ENCODE measurements around the gene MTHFS.
A peak's percentile ranks its signal among the peaks of the same experiment; 100 is the strongest.

MTHFS gene

GRCh38 chr15:79884204-79884596 is 12.6 kb downstream of the MTHFS start:
- in situ Hi-C loops (cut with HindIII; ENCODE audit: low pct_ligation_motif_present, low pct_unique_long_range_greater_than_20kb, low sequenced_read_pairs) = no loop called here

GRCh38 chr15:79883579-79884203 is 13.1 kb downstream of the MTHFS start:
- in situ Hi-C loops (cut with HindIII; ENCODE audit: low pct_ligation_motif_present, low pct_unique_long_range_greater_than_20kb, low sequenced_read_pairs) = no loop called here
- no peak for DNase-seq

More at GRCh38 chr15:79884204-79884596, 12.6 kb downstream of the MTHFS start:
- DNase-seq = no peak

GRCh38 chr15:79881668-79882067 is 15.1 kb downstream of the MTHFS start:
- in situ Hi-C loops (cut with HindIII; ENCODE audit: low pct_ligation_motif_present, low pct_unique_long_range_greater_than_20kb, low sequenced_read_pairs) = no loop called here
- no peak for DNase-seq

- in situ Hi-C loops (cut with HindIII; ENCODE audit: low pct_ligation_motif_present, low pct_unique_long_range_greater_than_20kb, low sequenced_read_pairs) = no loop called here
- DNase-seq = no peak
Measured at GRCh38 chr15:79881254-79881653, 15.6 kb downstream of the MTHFS start.

GRCh38 chr15:79878078-79878705 is 18.6 kb downstream of the MTHFS start:
- in situ Hi-C loops (cut with HindIII; ENCODE audit: low pct_ligation_motif_present, low pct_unique_long_range_greater_than_20kb, low sequenced_read_pairs) = no loop called here
- DNase-seq = no peak

GRCh38 chr15:79875213-79875612 is 21.6 kb downstream of the MTHFS start:
- in situ Hi-C loops (cut with HindIII; ENCODE audit: low pct_ligation_motif_present, low pct_unique_long_range_greater_than_20kb, low sequenced_read_pairs) = no loop called here
- DNase-seq = no peak

- DNase-seq = no peak
- in situ Hi-C loops (cut with HindIII; ENCODE audit: low pct_ligation_motif_present, low pct_unique_long_range_greater_than_20kb, low sequenced_read_pairs) = no loop called here
Measured at GRCh38 chr15:79874242-79874641, 22.6 kb downstream of the MTHFS start.

- in situ Hi-C loops (cut with HindIII; ENCODE audit: low pct_ligation_motif_present, low pct_unique_long_range_greater_than_20kb, low sequenced_read_pairs) = no loop called here
Measured at GRCh38 chr15:79872358-79873017, 24.3 kb downstream of the MTHFS start.

GRCh38 chr15:79868554-79868953 is 28.3 kb downstream of the MTHFS start:
- in situ Hi-C loops (cut with HindIII; ENCODE audit: low pct_ligation_motif_present, low pct_unique_long_range_greater_than_20kb, low sequenced_read_pairs) = no loop called here
- DNase-seq = no peak

More at GRCh38 chr15:79872358-79873017, 24.3 kb downstream of the MTHFS start:
- peak; percentile 4 for DNase-seq

- DNase-seq = no peak
- in situ Hi-C loops (cut with HindIII; ENCODE audit: low pct_ligation_motif_present, low pct_unique_long_range_greater_than_20kb, low sequenced_read_pairs) = no loop called here
Measured at GRCh38 chr15:79863886-79864285, 32.9 kb downstream of the MTHFS start.

- in situ Hi-C loops (cut with HindIII; ENCODE audit: low pct_ligation_motif_present, low pct_unique_long_range_greater_than_20kb, low sequenced_read_pairs) = no loop called here
- DNase-seq = no peak
Measured at GRCh38 chr15:79862191-79862590, 34.6 kb downstream of the MTHFS start.

- in situ Hi-C loops (cut with HindIII; ENCODE audit: low pct_ligation_motif_present, low pct_unique_long_range_greater_than_20kb, low sequenced_read_pairs) = no loop called here
- DNase-seq = no peak
Measured at GRCh38 chr15:79860661-79861060, 36.2 kb downstream of the MTHFS start.

GRCh38 chr15:79858469-79858868 is 38.3 kb downstream of the MTHFS start:
- no peak for DNase-seq
- in situ Hi-C loops (cut with HindIII; ENCODE audit: low pct_ligation_motif_present, low pct_unique_long_range_greater_than_20kb, low sequenced_read_pairs) = no loop called here

GRCh38 chr15:79853492-79854328 is 43.1 kb downstream of the MTHFS start:
- in situ Hi-C loops (cut with HindIII; ENCODE audit: low pct_ligation_motif_present, low pct_unique_long_range_greater_than_20kb, low sequenced_read_pairs) = no loop called here
- DNase-seq = peak; percentile 71

GRCh38 chr15:79849789-79850188 is 47.0 kb downstream of the MTHFS start:
- in situ Hi-C loops (cut with HindIII; ENCODE audit: low pct_ligation_motif_present, low pct_unique_long_range_greater_than_20kb, low sequenced_read_pairs) = no loop called here
- peak; percentile 47 for DNase-seq

GRCh38 chr15:79846539-79846938 is 50.3 kb downstream of the MTHFS start:
- DNase-seq = no peak
- in situ Hi-C loops (cut with HindIII; ENCODE audit: low pct_ligation_motif_present, low pct_unique_long_range_greater_than_20kb, low sequenced_read_pairs) = no loop called here

GRCh38 chr15:79844221-79844620 is 52.6 kb downstream of the MTHFS start:
- in situ Hi-C loops (cut with HindIII; ENCODE audit: low pct_ligation_motif_present, low pct_unique_long_range_greater_than_20kb, low sequenced_read_pairs) = no loop called here

GRCh38 chr15:79837846-79838245 is 59.0 kb downstream of the MTHFS start:
- in situ Hi-C loops (cut with HindIII; ENCODE audit: low pct_ligation_motif_present, low pct_unique_long_range_greater_than_20kb, low sequenced_read_pairs) = no loop called here

More at GRCh38 chr15:79844221-79844620, 52.6 kb downstream of the MTHFS start:
- no peak for DNase-seq

GRCh38 chr15:79834495-79834894 is 62.3 kb downstream of the MTHFS start:
- in situ Hi-C loops (cut with HindIII; ENCODE audit: low pct_ligation_motif_present, low pct_unique_long_range_greater_than_20kb, low sequenced_read_pairs) = no loop called here

More at GRCh38 chr15:79837846-79838245, 59.0 kb downstream of the MTHFS start:
- no peak for DNase-seq

More at GRCh38 chr15:79834495-79834894, 62.3 kb downstream of the MTHFS start:
- no peak for DNase-seq
